GM13977 (cell line): Measurements from ENCODE around the gene POLD1.
A peak's percentile ranks its signal among the peaks of the same experiment; 100 is the strongest.

ENCODE experiments used
- DNase-seq: peaks from one replicate; pipeline ENCODE4 v3.0.0; 2012; ENCODE audit warnings: low spot score
- in situ Hi-C: fragments of 300-500 bp; cut with MboI; formaldehyde crosslinking; loops from one replicate; pipeline ENCODE4 v1.12.0; 2022; ENCODE audit warnings: low sequenced_read_pairs, low pct_unique_long_range_greater_than_20kb, mixed read lengths, inconsistent platforms; ENCODE audit not compliant: unreplicated experiment
- TF ChIP-seq, protein P1 (sequence below): IDR thresholded peaks from 2 replicates; pipeline ENCODE4 v1.5.1; 2012; ENCODE audit warnings: mild to moderate bottlenecking, control low read depth; ENCODE audit not compliant: insufficient read depth; ENCODE audit errors: extremely low read depth, missing control alignments

The POLD1 gene

DNA sequence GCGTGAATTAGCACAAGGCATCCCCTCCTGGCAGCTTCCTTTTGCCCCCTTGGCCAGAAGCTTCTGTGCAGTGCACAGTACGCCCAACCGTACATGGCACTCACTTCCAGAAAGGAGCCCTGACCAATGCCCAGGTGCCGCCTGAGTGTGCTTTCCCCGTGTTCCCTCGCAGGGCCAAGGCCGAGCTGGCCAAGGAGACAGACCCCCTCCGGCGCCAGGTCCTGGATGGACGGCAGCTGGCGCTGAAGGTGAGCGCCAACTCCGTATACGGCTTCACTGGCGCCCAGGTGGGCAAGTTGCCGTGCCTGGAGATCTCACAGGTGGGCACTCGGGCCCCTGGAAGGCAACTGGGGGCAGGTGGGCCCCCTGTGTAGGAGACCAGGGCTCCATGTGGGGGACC lies 25.2 kb downstream of the POLD1 start:
- TF ChIP-seq, protein P1, sequence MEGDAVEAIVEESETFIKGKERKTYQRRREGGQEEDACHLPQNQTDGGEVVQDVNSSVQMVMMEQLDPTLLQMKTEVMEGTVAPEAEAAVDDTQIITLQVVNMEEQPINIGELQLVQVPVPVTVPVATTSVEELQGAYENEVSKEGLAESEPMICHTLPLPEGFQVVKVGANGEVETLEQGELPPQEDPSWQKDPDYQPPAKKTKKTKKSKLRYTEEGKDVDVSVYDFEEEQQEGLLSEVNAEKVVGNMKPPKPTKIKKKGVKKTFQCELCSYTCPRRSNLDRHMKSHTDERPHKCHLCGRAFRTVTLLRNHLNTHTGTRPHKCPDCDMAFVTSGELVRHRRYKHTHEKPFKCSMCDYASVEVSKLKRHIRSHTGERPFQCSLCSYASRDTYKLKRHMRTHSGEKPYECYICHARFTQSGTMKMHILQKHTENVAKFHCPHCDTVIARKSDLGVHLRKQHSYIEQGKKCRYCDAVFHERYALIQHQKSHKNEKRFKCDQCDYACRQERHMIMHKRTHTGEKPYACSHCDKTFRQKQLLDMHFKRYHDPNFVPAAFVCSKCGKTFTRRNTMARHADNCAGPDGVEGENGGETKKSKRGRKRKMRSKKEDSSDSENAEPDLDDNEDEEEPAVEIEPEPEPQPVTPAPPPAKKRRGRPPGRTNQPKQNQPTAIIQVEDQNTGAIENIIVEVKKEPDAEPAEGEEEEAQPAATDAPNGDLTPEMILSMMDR = no peak
- in situ Hi-C loops = no loop called here
- no peak for DNase-seq

DNA sequence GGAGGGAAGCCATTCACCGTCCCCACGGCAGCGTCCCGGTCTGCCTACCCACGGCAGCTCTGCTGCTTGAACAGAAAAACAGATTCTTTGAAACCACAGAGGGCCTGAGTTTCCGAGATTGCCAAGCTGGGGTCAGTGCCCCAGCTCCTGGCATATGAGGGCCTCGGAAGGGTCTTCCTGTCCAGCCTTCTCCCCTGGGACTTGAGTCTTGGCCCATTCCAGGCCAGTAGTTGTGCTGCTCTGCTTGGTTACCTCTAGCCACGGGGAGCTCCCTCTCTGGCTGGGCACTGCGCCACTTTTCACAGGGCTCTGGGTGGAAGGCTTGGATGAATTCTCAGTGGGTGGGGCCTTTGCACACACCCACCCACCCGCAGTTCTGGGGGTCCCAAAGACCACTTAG lies 26.0 kb downstream of the POLD1 start:
- in situ Hi-C loops = no loop called here
- DNase-seq = no peak
- TF ChIP-seq, protein P1 = no peak

DNA sequence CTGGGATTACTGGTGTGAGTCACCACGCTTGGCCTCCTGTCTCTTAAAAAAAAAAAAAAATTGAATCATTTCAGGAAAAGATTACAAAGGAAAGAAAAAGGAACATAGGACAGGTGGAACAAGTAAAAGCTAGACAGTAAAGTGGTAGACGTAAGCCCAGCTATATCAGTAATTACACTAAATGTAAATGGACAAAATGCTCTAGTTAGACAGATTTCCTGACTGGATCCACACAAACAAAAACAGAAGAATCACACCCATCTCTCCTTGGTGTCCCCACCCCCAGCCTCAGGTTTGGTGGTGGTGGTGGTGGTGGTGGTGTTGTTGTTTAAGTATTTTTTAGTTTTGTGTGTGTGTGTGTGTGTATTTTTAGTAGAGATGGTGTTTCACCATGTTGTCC lies 28.3 kb downstream of the POLD1 start:
- no peak for DNase-seq
- in situ Hi-C loops = no loop called here
- TF ChIP-seq, protein P1 = no peak

DNA sequence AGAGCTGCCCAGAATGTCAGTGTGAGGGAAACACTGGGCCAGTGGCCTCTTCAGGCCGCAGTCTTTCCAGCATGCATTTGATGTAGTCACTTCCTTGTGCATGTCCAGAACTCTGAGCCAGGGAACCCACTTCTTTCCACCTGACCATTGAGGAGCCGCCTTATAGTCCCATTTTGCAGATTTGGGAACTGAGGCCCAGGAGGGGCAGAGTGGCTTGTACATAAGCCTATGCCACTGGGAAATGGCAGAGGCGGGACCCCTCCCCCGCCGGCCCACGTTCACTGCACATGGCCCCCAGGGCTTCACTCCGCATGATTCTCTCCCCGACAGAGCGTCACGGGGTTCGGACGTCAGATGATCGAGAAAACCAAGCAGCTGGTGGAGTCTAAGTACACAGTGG lies 28.9 kb downstream of the POLD1 start:
- no peak for DNase-seq
- TF ChIP-seq, protein P1 = no peak
- in situ Hi-C loops = no loop called here

DNA sequence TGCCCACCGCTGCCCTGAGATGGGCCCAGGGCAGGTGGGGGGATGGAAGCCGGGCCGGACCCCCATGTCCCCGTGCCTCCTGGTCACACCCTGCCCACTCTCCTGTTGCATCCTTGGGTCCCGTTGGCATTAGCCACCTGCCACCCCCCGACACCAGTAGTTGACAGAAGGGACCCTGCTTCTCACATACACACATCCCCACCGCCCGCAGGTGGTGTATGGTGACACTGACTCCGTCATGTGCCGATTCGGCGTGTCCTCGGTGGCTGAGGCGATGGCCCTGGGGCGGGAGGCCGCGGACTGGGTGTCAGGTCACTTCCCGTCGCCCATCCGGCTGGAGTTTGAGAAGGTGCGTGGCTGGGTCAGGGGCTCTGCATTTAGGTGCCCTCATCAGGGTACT lies 29.4 kb downstream of the POLD1 start:
- no peak for DNase-seq
- in situ Hi-C loops = no loop called here
- TF ChIP-seq, protein P1 = no peak

DNA sequence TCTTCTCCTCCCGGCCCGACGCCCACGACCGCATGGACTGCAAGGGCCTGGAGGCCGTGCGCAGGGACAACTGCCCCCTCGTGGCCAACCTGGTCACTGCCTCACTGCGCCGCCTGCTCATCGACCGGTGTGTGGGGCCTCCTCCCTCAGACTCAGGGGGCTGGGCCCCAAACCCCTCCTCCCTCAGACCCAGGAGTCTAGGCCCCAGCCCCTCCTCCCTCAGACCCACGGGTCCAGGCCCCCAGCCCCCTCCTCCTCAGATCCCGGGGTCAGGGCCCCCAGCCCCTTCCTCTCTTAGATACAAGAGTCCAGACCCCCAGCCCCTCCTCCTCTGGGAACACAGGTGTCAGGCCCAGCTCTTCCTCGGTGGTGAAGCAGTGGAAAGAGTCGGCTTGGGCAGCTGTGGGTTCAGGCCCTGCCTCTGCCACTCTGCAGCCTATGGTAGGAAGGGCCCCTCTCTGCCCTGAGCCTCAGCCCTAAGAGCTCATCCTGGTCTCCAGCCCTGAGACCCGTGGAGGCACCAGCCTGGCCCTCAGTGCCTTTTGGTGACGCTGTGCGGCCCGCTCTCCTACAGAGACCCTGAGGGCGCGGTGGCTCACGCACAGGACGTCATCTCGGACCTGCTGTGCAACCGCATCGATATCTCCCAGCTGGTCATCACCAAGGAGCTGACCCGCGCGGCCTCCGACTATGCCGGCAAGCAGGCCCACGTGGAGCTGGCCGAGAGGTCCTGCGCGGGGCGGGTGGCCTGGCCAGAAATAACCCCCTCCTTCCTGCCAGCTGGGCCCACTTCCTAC lies 30.9 kb downstream of the POLD1 start:
- TF ChIP-seq, protein P1 = peak; percentile 96
- DNase-seq = peak; percentile 93
- in situ Hi-C loops = no loop called here
